ENCODE results near the gene CADPS2. TPM values are rescaled to one million over a fixed set of nuclear protein-coding genes. Genes with fewer than 3 reads are reported as not detected.

The CADPS2 gene
- total and polyA plus RNA-seq, 2 of the 8 experiments (the other 6 are each of a cell fraction or from before 2014, with no cell fraction given) = 8.9 to 22.3 TPM

DNA sequence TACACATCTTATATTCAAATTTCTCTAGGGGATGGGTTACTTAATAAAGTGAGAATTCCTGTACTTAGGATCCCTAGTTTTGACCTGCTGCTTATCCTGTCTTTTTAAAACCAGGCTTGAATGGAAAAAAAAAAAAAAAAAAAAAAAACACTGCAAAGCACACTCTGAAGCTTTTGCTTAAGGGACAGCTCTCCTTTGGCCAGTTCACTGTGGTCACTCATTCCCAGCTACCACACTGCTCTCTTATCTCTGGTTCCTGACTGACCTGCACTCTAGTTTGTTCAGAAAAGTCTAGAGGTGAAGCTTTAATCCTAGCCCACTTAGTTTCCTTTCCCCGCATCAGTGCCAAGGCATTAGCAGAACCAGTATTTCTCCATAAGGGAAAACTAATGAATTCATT lies 82.4 kb downstream of the CADPS2 start:
- Histone ChIP-seq H2BK20ac (ENCODE audit: low read length) (no peak overlapping the region), H3K14ac (ENCODE audit: insufficient read length) (no peak overlapping the region), H3K4me2 (ENCODE audit: insufficient read depth in 1 of 2, low read depth in 2 of 2, low read length in 2 of 2) (no peak overlapping the region), H3K4me1 (replicated peaks in 1 of 4; ENCODE audit: control insufficient read depth in 3 of 4, insufficient read depth in 4 of 4, low read length in 3 of 4) (peaks cover 0 to 9% (median 1%) of the 10 kb centered on the region in 4 experiments; a peak in 4 of 7 replicates), H3K23me2 (ENCODE audit: low read depth, low read length) (no peaks in the 10 kb centered on the region), H3K9me3 (ENCODE audit: insufficient read depth in 2 of 2, low read depth in 1 of 2, low read length in 1 of 2) (no peaks in the 10 kb centered on the region), H3K9ac (replicated peaks in 1 of 4; ENCODE audit: extremely low read depth in 1 of 4, low read depth in 3 of 4, low read length in 3 of 4) (no peak overlapping the region), H2BK15ac (ENCODE audit: low read length) (no peak overlapping the region), H4K8ac (ENCODE audit: extremely low read depth, insufficient read depth, low read length) (no peak overlapping the region), H2BK120ac (replicated peaks; ENCODE audit: low read depth, low read length) (no peak overlapping the region), H3K27me3 (replicated peaks in 1 of 4; ENCODE audit: control insufficient read depth in 3 of 4, extremely low read depth in 1 of 4, insufficient read depth in 3 of 4, low read length in 3 of 4) (no peaks in the 10 kb centered on the region), H3K79me1 (ENCODE audit: low read depth, low read length) (no peaks in the 10 kb centered on the region), H4K91ac (replicated peaks; ENCODE audit: insufficient read length, low read length) (no peak overlapping the region), H3K36me3 (ENCODE audit: control insufficient read depth in 2 of 4, insufficient read depth in 4 of 4, low read length in 3 of 4) (no peaks in the 10 kb centered on the region), H2AK5ac (ENCODE audit: low read depth, low read length) (no peak overlapping the region), H2AFZ (ENCODE audit: low read length) (no peak overlapping the region), H3K4ac (replicated peaks; ENCODE audit: insufficient read length, low read depth, low read length) (no peak overlapping the region), H2BK5ac (ENCODE audit: low read depth, low read length) (no peak overlapping the region), H3K79me2 (ENCODE audit: control insufficient read depth in 1 of 2, insufficient read depth in 2 of 2, low read length in 2 of 2) (peaks cover 0 to 2% of the 10 kb centered on the region in 2 experiments; a peak in 1 of 4 replicates), H3K27ac (ENCODE audit: low read depth, low read length) (no peak overlapping the region), H3K23ac (ENCODE audit: insufficient read length) (no peak overlapping the region), H3K4me3 (ENCODE audit: extremely low read depth in 1 of 4, insufficient read depth in 2 of 4, low read depth in 3 of 4, low read length in 4 of 4) (no peak overlapping the region), H4K5ac (ENCODE audit: insufficient read length, low read depth, low read length) (no peak overlapping the region), H2BK12ac (ENCODE audit: low read depth, low read length) (no peak overlapping the region), H3K18ac (ENCODE audit: extremely low read depth, low read length) (no peak overlapping the region), H4K20me1 (replicated peaks in 1 of 2; ENCODE audit: control insufficient read depth in 1 of 2, insufficient read depth in 2 of 2, low read length in 2 of 2) (no peaks in the 10 kb centered on the region), H3K56ac (replicated peaks; ENCODE audit: insufficient read length, low read depth, low read length) (no peak overlapping the region)
- no peak for TF ChIP-seq POLR2A (IDR thresholded peaks at IDR 0.05; ENCODE audit: control extremely low read depth in 1 of 2, low read depth in 2 of 2, low read length in 2 of 2)
- no peak for TF ChIP-seq RFX5 (IDR thresholded peaks at IDR 0.05; ENCODE audit: borderline replicate concordance, low read depth, low read length)
- no peak for TF ChIP-seq GTF2F1 (IDR thresholded peaks at IDR 0.05; ENCODE audit: borderline replicate concordance, low read depth, low read length)
- FAIRE-seq (no peak), DNase-seq (ENCODE audit: low read depth in 1 of 2, low spot score in 2 of 2) (no peak)
- POLR2A ChIA-PET (ENCODE audit: partially characterized antibody) = no interaction called here
- CTCF ChIA-PET (ENCODE audit: partially characterized antibody) = interaction anchor here (0.6 to 2.6 kb wide), 19 partner anchors 9 to 691 kb away, joined by 3 to 8 read pairs (median 3); partner anchors contain the start of gene CADPS2
- WGBS, 2 experiments (ENCODE audit: extremely low coverage in 1 of 2, insufficient coverage in 1 of 2, insufficient read length in 1 of 2, insufficient replicate concordance in 2 of 2, low coverage in 1 of 2, low lambda C conversion rate in 2 of 2, missing lambda C conversion rate in 1 of 2) = 88% methylated on average over 1 of the region's 1 CpG; no CpG with 5 or more reads in 1 of the 2 experiments

Measured in H1 (cell line).